Measurements from ENCODE around the gene MAP3K5.

DNA sequence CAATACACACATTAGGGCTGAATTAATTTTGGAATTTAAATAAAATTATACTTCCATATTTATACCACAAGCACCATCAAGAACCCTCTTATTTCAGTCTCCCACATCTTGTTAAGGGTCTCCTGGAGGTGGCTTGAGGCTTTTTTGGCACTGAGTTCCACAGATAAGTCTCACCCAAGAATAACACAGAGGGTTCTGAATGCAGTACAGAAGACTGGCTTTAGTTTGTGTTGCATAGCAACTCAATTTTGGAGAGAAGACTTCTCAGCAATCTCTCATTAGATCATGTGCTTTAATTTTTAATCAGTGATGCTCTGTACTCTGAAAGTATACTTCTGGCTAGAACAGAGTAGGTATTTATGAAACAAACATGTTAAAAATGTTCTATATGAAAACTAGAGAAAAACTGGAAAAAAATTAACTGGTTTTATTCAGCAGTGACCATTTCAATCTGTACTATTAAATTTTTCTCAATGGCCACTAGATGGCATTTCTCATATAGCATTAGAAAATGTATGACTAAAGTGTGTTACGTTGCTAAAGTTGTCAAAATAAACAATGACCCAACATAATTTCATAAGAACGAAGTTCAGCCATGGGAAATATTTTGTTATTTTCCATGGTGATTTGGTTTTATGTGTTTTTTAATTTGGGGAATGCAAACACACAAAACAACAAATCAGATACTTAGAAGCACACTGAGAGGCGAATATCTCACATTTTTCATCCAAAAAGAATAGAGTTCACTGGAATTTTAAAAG lies 209.4 kb downstream of the MAP3K5 start:
- TF ChIP-seq ATF1 (CRISPR knock-in tag; IDR thresholded peaks at IDR 0.05) (no peak), ATF1 (tag; IDR thresholded peaks at IDR 0.05) (peak; percentile 31; the same call in 1 of the 2 replicates), PRDM10 (IDR thresholded peaks at IDR 0.05; ENCODE audit: partially characterized antibody) (no peak), LEF1 (IDR thresholded peaks at IDR 0.05) (no peak), XRCC4 (IDR thresholded peaks at IDR 0.05; ENCODE audit: extremely low read depth, insufficient read depth, insufficient read length) (no peak), GMEB1 (CRISPR knock-in tag; IDR thresholded peaks at IDR 0.05) (no peak), BRD9 (IDR thresholded peaks at IDR 0.05; ENCODE audit: low read depth, partially characterized antibody) (no peak), EP300 (IDR thresholded peaks at IDR 0.05; ENCODE audit: low read length) (no peak), ZNF518B (CRISPR knock-in tag; IDR thresholded peaks at IDR 0.05) (no peak), TRIM28 (IDR thresholded peaks at IDR 0.05) (no peak)
- TF ChIP-seq, protein P1, sequence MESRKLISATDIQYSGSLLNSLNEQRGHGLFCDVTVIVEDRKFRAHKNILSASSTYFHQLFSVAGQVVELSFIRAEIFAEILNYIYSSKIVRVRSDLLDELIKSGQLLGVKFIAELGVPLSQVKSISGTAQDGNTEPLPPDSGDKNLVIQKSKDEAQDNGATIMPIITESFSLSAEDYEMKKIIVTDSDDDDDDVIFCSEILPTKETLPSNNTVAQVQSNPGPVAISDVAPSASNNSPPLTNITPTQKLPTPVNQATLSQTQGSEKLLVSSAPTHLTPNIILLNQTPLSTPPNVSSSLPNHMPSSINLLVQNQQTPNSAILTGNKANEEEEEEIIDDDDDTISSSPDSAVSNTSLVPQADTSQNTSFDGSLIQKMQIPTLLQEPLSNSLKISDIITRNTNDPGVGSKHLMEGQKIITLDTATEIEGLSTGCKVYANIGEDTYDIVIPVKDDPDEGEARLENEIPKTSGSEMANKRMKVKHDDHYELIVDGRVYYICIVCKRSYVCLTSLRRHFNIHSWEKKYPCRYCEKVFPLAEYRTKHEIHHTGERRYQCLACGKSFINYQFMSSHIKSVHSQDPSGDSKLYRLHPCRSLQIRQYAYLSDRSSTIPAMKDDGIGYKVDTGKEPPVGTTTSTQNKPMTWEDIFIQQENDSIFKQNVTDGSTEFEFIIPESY (CRISPR knock-in tag; IDR thresholded peaks at IDR 0.05), result no peak
- TF ChIP-seq, protein P2, sequence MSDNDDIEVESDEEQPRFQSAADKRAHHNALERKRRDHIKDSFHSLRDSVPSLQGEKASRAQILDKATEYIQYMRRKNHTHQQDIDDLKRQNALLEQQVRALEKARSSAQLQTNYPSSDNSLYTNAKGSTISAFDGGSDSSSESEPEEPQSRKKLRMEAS (CRISPR knock-in tag; IDR thresholded peaks at IDR 0.05), result no peak
